ENCODE measurements around the gene WNT4. TPM values are rescaled to one million over a fixed set of nuclear protein-coding genes. Genes with fewer than 3 reads are reported as not detected.

The WNT4 gene
- total and polyA plus RNA-seq, 2 of the 8 experiments (the other 6 are each of a cell fraction or from before 2014, with no cell fraction given): 1.3 to 6.6 TPM

- TF ChIP-seq CHD7 (IDR thresholded peaks at IDR 0.05; ENCODE audit: insufficient replicate concordance, low read length) (no peak), CBX5 (IDR thresholded peaks at IDR 0.05; ENCODE audit: low read depth, low read length) (no peak), CEBPB (IDR thresholded peaks at IDR 0.05; ENCODE audit: low read depth, low read length) (no peak), TBP (IDR thresholded peaks at IDR 0.05; ENCODE audit: low read depth, low read length) (no peak), EZH2 (IDR thresholded peaks at IDR 0.05; ENCODE audit: low read depth, low read length, severe bottlenecking) (no peak), SRF (IDR thresholded peaks at IDR 0.05; ENCODE audit: low read depth, low read length) (no peak), POLR2AphosphoS5 (IDR thresholded peaks at IDR 0.05; ENCODE audit: low read depth, low read length) (no peak), CREB1 (IDR thresholded peaks at IDR 0.05) (no peak), BACH1 (IDR thresholded peaks at IDR 0.05; ENCODE audit: low read length) (no peak), MAX (IDR thresholded peaks at IDR 0.05) (no peak), NRF1 (IDR thresholded peaks at IDR 0.05; ENCODE audit: low read depth, low read length) (no peak), TAF7 (optimal IDR thresholded peaks at IDR 0.05; ENCODE audit: borderline replicate concordance, low read depth, low read length) (no peak), BRCA1 (IDR thresholded peaks at IDR 0.05; ENCODE audit: low read depth, low read length) (no peak)
These were observed 18.9 kb downstream of the WNT4 start (continued) for GRCh38 chr1:22123901-22124404.
